ENCODE data around the gene EGLN3. TPM values are rescaled to one million over a fixed set of nuclear protein-coding genes. Genes with fewer than 3 reads are reported as not detected.
"Not testable (repeated sequence)": the region's sequence is repeated elsewhere in the genome, so short reads cannot be mapped to it uniquely, and the experiment has no call there.

Gene EGLN3
- not detected in 2 replicates for total RNA-seq (2014; rRNA removed; shearing (Covaris generic))
- polyA plus RNA-seq (2015; cell fraction: cytosol; rRNA removed) = 0.37 and 0.64 TPM in 2 replicates
- 0.23 and 1.2 TPM in 2 replicates for polyA plus RNA-seq (2015; cell fraction: nucleus; rRNA removed)

DNA sequence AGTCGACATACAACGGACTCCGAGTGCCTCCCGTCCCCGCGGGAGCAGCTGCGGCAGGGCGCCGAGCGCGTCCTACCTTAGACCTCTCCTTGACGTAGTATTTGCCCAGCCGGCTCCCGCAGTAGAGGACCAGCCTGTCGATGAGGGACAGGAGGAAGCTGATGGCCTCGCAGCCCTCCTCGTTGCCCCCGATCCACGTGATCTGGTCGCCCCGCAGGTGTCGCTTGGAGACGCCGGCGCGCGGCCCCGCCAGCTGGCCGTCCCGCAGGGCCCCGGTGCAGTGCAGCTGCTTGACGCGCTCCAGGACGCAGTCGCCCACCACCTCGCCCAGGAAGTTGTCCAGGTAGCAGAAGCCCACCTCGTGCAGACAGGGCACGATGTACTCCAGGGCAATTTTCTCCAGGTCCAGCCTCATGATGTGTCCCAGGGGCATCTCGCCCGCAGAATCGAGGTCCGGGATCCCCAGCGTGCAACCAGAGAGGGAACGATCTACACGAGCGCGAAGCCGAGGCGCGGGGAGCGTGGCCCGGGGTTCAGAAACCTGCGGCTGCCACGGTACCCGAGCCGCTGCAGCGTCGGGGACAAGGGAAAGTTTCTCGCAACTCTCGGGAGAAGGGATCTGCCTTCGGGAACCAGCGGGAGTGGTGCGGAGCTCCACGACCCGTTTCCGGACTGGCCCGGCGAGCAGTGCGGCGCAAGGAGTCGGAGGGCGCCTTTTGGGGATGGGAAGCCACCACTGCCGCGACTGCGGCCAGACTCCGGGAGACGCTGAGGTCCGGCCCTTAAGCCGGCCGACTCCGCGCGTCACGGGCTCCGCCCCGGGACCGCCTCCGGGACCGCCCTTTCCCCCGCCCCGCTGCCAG, at the start of gene EGLN3:
Gene EGLN3 (minus strand): TSS at position 755 of the 863 bp plus-strand sequence. CDS start 322 bp downstream, at position 433.
- peak; percentile 52 for DNase-seq (ENCODE audit: low read depth)

DNA sequence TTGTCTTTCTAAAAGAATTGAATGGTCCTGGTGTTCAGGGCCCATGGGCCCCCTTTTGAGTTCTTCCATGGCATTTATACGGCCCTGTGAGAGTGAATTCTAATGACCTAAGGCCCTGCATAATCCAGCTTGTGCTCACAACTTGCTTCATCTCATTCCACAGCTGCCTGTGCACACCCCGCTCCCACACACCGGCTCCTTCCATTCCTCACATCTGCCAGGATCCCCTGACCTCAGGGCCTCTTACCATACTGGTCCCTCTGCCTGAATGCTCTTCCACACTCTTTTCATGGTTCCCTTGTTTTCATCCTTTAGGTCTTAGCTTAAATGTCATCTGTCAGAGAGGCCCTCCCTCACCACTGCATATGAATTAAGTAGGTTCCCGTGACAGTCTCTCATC, 49.5 kb upstream of the EGLN3 start:
- no peak for DNase-seq (ENCODE audit: low read depth)

DNA sequence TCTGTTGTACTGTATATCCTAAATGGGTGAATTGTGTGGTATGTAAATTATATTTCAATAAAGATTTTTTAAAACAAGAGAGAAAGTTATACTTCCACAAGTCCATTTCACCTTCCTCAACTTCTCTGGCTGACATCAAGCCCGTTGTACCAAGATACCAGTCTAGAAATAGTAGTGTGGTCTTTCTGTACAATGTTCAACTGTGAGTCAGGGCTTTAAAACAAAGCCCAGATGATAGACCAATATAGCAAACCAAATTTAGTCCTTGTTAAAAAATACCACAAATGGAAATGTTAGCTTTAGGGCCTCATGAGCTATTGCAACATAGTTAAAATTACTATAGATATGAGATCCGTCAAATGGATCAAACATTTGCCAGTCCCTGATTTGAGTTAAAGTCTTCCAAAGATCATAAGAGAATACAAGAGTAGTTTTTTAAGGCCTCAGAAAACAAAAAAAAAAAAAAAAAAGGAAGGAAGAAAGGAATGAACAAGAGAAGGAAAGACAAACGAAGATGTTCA, 49.0 kb upstream of the EGLN3 start:
- DNase-seq (ENCODE audit: low read depth) = no peak

DNA sequence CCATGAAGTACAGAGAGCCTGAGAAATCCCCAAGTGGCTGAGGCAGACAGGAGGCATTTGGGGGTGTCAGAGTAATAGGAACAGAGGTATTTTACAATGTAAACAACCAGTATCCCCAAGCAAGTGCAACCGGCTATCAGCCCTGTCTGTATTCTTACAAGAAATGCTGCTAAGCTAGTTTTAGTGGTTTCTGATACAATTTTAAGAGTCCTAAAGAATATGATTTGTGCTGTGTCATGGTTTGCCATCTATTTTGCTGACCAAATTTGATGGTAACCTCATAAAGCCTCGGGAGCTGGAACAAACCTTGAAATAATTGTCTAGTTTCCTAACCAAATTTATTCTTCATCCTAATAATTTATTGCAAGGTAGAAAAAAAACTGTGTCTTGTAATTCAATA, 46.7 kb upstream of the EGLN3 start:
- DNase-seq (ENCODE audit: low read depth) = no peak

DNA sequence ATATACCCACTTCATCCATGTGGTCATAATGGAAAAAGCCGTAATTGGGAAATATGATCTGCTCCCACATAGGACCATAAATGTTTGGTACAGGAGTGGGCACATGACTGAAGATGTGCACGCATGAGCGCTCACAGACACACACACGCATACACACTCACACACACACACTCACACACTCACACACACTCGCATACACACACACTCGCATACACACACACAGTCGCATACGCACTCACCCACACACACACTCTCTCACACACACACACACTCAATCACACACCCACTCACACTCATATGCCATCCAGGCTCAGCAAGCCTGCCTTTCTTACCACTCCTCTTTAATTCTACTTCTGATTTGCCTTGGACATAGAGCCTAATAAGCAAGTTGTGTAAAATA, 45.6 kb upstream of the EGLN3 start:
- no peak for DNase-seq (ENCODE audit: low read depth)

DNA sequence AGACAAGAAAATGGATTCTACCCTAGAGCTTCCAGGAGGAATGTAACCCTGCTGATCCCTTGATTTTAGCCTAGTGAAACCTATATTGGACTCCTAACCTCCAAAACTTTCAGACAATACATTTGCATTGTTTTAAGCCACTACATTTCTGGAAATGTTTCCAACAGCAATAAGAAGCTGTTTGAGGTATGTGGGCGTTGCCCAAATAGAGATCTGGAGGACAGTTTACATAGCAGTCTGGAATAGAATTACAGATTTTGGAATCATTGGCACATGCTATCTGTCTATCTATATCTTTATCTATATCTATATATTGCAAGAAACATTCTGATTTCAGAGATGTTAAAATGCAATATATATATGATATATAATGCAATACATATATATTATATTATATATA, 42.4 kb upstream of the EGLN3 start:
- no peak for DNase-seq (ENCODE audit: low read depth)

DNA sequence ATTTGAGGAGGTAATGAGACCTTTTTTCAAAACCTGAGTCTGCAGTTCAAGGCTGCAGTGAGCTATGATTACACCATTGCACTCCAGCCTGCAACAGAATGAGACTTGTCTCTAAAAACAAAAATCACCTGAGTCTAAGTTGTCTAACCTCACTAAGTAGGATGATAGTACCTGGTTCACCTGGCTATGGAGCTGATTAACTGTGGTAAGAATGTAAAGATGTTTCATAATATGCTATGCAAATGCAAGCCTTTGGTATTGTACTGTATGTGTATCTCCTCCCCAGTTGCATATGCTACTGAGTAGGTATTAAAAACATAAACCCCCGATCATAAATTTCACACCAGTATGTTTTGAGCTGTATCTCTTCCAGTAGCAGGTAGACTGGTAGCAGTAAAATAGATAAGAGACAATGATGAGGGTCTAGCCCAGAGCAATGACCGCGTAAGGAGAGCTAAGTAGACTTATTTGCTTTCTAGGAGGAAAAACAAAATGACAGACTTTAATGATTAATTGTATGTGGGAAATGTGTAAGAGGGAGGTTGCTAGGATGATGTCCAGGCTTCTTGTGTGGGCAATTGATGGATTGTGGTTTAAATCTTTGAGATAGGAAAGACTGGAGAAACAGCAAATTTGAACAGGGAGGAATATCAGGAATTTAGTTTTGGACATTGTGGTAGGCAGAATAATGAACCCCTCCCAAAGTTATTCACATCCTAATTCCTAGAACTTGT, 41.6 kb upstream of the EGLN3 start:
- no peak for DNase-seq (ENCODE audit: low read depth)

DNA sequence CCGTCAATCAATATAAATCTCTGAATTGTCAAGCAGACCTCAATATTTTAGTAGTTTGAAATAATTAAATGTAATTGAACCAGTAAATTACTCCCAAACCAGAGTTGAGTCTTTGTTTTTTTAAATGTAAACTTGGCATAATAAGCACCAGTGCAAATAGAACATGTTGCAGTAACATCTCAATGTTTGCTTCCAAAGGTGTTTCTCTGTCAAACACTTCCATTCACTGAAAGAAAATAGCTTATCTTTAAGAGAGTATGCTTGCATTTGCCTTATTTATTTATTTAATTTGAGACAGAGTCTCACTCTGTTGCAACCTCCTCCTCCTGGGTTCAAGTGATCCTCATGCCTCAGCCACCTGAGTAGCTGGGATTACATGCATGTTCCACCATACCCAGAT, 39.9 kb upstream of the EGLN3 start:
- DNase-seq (ENCODE audit: low read depth) = no peak

DNA sequence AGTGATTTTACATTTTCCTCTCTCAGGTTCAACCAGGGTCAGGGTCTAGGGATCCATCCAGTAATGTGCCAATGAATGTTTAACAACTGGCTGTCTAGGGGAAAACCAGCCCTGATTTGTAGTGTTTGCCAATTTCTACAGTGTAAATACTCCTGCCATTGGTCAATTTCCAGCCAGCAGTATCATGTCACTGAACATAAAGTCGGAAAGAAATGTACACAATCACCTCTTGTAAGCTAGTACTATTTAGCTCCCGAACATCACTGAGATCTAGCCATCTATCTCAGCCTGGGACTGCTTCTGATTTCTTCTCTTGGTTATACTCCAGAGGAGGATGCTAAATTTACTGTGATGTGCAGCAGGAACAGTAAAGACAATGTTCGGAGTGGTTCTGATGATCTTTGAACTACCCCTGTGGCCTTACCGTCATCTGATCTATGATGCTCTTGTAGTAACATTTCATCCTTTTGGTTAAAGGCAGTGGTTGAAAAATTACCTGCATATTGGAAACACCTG, 36.7 kb upstream of the EGLN3 start:
- no peak for DNase-seq (ENCODE audit: low read depth)

DNA sequence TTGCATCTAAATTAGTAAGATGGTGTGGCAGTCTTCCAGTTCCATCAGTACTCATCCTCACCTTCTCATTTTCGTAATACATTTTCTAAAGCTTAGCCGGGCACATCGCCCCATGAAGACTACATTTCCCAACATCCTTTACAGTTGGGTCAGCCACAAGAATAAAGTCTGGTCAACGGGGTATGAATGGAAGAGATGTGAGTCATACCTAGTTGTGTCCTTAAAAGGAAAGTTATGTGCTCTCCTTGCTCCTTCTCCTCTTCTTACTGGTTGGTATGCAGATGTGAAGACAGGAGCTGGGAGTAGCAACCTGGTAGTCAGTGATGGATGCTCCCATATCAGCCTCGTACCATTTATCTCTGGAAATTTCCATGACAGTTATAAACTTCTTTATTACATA, 35.9 kb upstream of the EGLN3 start:
- DNase-seq (ENCODE audit: low read depth) = peak; percentile 88

DNA sequence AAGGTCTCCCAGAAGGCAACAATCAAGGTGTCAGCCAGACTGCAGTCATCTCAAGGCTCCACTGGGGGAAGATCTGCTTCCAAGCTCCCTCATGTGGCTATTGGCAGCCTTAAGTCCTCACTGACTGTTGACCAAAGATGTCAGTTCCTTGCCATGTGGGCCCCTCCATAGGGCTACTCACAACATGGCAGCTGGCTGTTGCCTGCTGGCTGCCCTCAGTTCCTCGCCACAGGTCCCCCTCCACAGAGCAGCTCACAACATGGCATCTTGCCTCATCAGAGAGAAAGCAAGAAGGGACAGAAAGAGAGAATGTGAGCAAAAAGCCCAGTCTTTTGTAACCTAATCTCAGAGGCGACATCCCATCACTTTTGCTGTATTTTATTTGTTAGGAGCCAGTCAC, 34.4 kb upstream of the EGLN3 start:
- DNase-seq (ENCODE audit: low read depth) = no peak

DNA sequence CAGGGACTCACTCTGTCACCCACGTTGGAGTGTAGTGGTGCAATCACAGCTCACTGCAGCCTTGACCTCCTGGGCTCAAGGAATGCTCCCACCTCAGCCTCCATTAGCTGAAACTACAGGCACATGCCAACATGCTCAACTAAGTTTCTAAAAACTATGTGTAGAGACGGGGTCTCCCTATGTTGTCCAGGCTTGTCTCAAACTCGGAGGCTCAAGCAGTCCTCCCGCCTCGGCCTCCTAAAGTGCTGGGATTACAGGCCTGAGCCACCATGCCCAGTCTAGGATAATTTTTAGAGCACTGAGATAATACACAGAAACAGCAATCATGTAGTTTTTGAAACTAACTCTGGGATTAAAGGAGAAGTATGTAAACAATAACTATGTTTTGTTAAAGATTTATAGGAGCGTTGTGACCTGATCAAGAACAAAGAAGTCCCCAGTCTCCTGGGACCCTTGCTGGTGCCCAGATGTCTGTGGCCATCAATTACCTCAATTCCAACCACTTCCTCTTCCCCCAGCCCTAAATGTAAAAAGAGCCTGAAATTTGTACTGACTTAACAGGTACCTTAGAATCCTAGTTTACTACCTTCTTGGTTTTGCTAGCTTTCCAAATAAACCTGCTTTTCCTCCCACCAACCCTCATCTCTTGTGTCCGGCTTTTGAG, 28.9 kb upstream of the EGLN3 start:
- DNase-seq (ENCODE audit: low read depth) = no peak

DNA sequence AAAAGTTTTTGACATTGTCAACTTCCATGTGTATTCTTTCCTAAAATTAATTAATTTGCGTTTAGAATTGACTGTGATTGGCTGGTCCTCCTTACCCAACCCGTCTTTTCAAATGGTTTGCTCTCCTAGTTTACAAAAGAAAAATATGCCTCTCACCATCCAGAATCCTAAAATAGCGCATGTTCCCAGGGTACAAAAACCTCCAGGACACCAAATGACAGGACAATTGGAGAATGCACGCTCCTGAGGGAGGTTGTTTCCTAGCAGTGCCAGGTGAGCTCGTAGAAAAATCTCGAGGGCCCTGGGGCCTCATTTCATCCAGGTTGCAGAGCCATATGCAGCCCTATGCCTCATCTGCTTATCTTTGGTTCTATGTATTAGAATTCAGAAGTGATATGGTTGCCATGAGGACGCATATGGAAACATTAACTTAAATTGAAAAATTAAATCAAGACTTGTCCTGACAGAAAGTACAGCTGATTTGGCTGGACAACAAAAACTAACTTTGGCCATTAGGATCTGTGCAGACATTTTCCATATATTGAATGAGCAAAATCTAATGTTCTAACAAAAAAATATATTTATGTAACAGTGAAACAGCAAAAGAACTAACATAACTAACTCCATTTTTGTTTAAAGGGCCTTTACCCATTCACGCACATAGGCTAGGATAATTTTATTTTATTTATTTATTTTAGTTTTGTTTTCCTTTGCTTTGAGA, 28.2 kb upstream of the EGLN3 start:
- no peak for DNase-seq (ENCODE audit: low read depth)

DNA sequence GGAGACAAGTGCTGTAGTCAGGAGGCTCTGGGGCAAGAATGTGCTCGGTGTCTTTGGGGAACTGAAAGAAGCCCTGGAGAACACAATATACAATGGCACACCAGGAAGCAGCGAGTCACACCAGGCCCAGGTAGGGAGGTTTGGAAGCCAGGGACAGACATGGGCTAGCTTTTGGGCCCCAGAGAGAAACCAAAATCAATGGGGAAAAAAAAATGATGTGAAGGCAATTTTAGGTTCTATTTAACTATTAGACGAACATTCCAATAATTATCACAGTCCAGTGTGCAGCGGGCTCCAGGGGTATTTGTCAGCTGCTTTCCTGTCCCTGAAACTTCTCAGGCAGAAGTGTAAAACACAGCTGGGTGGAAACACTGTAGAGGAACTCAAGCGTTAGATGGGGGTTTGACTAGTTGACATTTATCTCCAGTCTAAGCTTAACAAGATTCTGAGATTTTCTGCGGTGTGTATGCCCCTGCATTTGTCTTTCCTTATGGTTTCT, 21.8 kb upstream of the EGLN3 start:
- DNase-seq (ENCODE audit: low read depth) = no peak

DNA sequence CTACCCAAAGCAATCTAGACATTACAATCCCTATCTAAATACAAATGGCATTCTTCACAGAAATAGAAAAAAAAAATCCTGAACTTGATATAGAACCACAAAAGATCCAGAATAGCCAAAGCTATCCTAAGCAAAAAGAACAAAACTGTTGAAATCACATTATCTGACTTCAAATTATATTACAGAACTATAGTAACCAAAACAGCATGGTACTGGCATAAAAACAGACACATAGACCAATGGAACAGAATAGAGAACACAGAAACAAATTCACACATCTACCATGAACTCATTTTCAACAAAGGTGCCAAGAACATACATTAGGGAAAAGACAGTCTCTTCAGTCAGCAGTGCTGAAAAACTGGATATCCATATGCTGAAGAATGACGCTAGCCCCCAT, 19.0 kb upstream of the EGLN3 start:
- not testable (repeated sequence) for DNase-seq (ENCODE audit: low read depth)

DNA sequence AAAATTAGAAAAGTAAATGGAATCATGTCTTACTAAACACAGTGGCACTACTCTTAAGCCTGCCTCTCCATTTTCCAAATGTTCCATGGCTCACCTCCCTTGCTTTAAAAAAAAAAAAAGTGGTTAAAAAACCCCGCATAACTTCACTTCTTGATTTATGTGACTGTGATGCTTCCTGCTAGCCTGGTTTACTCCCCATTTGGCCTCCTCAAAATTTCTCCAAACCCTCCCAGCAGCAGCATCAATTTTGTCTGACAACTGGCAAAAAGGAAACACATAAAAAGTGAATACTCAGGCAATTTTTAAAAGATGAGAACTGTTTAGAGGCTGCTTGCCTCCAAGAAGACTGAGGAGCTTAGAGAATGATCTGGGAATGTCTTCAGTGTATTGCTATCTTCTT, 17.8 kb upstream of the EGLN3 start:
- no peak for DNase-seq (ENCODE audit: low read depth)

DNA sequence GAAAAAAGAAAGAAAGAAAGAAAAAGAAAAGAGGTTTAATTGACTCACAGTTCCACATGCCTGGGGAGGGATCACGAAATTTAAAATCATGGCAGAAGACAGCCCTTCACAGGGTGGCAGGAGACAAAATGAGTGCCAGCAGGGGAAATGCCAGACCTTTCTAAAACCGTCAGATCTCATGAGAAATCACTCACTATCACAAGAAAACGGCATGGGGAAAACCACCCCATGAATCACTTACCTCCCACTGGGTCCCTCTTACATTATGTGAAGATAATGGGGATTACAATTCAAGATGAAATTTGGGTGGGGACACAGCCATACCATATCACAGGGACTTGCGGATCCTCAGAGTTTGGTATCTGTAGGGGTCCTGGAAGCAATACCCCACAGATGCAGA, 16.3 kb upstream of the EGLN3 start:
- DNase-seq (ENCODE audit: low read depth) = no peak

DNA sequence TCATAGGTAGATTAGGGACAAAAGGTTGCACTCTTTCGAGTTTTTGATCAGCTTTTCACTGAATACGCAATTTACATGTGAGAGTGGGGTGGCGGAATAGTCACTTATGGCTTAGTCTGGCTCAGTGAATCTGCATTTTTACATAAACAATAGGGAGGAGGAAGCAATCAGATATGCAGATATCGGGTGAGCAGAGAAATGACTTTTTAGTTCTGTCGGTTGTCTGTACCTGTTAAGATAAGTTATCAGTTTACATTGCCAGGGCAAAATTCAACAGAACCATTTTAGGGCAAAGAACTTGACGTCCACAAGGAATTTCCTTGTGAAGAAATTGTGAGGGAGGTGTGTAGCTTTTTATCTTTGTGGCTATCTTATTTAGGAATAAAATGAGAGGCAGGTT, 15.4 kb upstream of the EGLN3 start:
- DNase-seq (ENCODE audit: low read depth) = no peak

DNA sequence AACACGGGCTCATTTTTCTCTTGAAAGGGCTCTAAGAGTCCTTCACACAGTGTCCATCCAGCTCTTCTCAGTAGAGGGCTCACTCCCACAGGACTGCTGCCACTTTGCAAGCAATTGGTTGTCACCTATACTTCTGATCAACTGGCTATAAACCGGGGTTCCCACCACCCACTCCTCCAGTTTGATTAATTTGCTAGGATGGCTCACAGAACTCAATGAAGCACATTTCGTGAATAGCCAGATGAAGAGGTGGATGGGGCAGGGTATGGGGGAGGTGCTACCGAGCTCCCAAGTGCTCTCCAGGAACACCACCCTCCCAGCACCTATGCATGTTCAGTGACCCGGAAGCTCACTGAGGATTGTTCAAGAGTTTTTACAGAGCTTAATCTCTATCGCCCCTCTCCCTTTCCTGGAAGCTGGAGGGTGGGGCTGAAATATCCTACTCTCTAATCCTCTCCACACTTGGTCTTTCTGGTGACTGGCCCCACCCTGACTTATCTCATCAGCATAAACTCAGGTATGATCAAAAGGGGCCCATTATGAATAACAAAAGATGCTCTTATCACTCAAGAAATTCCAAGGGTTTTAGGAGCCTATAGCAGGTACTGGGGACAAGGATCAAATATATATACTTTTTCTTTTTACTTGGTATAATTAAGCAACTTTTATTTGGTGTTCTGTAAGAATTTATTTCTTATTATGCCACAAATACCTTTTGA, 13.9 kb upstream of the EGLN3 start:
- no peak for DNase-seq (ENCODE audit: low read depth)

DNA sequence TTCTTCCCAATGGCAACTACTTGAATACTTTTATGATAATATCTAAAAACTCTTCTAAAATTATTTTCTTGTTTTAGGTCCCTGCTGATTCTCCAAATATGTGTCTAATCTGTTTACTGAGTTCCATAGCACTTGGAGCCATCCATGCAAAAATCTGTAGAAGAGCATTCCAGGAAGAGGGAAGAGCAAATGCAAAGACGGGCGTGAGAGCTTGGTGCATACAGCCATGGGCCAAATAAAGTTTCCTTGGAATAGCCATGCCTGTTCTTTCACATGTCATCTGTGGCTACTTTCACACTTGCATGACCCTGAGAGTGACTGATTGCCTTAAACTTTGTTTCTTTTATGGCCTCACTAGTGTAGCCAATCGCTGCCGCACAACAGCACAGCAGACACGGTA, 13.0 kb upstream of the EGLN3 start:
- DNase-seq (ENCODE audit: low read depth) = no peak
